GM18519 (cell line): ENCODE results near the gene EDEM2.
"Not testable (repeated sequence)": the region's sequence is repeated elsewhere in the genome, so short reads cannot be mapped to it uniquely, and the experiment has no call there.

Experiments
- ATAC-seq: cut with Tn5 transposase; IDR thresholded peaks from one replicate; pipeline ENCODE4 v1.9.1; 2021; ENCODE audit warnings: mild to moderate bottlenecking, moderate library complexity; ENCODE audit not compliant: unreplicated experiment, low FRiP score

Gene EDEM2

DNA sequence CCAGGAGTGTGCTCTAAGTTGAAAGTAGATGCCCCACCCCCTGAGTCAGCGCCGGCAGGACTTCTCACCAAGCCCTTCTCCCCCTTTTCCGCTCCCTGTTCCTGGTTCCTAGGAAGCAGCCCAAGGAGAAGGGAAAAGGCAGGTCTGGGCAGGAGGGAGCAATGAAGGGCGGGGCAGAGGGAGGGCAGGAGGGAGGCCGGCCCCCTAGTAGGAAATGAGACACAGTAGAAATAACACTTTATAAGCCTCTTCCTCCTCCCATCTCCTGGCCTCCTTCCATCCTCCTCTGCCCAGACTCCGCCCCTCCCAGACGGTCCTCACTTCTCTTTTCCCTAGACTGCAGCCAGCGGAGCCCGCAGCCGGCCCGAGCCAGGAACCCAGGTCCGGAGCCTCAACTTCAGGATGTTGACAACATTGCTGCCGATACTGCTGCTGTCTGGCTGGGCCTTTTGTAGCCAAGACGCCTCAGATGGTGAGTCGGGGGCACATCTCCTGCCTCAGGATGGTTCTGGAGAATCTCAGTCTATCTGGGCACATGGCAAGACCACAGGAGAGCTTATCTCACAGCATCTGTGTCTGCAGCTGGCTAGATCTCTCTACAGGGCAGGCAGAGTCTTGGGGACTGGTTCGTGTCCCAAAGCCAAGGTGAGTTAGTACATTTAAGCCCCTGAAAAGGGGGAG, 24.8 kb upstream of the EDEM2 start, which contains the start of gene PROCR:
Gene PROCR, plus strand, starts transcription at position 320 of the 681 bp plus-strand sequence. Its CDS starts 83 bp downstream, at position 403.
- no peak for ATAC-seq

DNA sequence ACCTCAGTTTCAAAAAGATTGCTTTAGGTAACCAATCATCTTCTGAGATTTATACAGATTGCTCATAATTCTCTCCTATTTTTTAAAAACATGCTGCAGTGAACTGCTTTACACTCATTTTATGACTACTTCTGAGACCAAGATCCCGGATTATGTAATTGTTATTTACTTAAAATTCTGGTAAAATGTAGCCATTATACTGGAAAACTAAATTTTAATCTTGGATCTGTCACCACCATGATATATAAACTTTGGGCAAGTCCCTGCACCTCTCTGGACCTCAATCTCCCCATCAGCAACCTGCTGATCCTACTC, 24.3 kb upstream of the EDEM2 start:
- ATAC-seq, result no peak

DNA sequence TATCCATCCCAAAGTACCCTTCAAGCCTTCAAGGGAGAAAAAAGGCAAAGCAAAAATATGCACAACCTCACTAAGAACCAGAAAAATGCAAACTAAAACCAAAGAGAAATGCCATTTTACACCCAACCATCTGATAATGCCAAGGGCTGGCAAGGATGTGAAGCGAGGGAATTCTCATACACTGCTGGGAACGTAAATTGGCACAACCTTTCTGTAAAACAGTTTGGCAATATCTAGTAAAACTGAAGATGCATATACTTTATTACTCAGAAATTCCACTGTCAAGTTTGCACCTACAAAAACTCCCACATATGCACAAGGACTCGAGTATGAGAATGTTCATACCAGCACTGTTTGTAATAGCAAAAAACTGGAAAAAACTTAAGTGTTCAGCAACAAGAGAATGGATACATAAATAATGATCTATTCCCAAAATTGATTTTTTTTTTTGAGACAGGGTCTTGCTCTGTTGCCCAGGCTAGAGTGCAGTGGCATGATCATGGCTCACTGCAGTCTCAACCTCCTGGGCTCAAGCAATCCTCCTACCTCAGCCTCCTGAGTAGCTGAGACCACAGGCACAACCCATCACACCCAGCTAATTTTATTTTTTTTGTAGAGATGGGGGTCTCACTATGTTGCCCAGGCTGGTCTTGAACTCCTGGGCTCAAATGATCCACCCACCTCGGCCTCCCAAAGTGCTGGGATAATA, 21.7 kb upstream of the EDEM2 start:
- ATAC-seq, result not testable (repeated sequence)

DNA sequence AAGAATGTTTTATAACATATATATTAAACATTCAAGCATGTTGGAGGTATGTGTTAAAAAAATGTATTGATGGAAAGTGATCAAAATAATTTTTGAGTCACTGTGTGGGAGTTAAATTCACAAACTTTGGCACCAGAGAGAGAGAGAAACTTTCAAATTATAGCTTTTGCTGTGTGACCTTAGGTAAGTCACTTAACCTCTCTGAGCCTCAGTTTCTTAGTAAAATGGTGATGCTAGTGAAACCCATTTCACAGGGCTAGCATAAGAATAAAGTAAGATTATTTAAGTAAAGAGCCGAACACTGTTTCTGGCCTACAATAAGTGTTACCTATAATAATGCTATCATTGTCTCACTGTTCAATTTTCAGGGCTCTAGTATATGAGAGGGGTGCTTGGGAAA, 20.7 kb upstream of the EDEM2 start:
- ATAC-seq, result no peak

DNA sequence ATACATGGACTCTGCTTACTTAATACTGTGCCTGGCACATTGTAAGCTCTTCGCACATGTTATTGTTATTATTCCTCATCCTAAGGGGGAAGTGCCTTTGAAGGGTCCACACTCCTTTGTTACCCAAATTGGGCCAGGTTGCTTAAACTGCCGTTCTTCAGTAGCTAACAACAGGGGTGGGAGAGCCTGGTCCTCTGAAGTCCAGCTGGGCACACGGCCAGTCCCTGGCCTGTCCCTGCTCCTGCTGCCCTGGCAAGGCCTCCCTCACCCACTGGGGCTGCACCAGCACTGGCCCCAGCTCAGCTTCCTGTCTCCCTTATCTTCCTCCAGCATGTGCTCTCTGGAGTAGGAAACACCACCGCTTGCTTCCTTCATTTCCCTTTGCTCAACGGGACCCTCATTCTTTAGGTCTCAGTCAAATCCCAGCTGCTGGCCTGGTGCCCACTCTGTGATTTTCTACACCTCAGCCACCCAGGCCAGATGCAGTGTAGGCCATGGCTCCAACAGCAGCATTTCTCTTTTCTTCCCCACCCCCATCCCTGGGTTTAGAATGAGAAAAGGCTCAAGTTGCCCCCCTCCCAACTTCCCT, 19.2 kb upstream of the EDEM2 start:
- no peak for ATAC-seq

DNA sequence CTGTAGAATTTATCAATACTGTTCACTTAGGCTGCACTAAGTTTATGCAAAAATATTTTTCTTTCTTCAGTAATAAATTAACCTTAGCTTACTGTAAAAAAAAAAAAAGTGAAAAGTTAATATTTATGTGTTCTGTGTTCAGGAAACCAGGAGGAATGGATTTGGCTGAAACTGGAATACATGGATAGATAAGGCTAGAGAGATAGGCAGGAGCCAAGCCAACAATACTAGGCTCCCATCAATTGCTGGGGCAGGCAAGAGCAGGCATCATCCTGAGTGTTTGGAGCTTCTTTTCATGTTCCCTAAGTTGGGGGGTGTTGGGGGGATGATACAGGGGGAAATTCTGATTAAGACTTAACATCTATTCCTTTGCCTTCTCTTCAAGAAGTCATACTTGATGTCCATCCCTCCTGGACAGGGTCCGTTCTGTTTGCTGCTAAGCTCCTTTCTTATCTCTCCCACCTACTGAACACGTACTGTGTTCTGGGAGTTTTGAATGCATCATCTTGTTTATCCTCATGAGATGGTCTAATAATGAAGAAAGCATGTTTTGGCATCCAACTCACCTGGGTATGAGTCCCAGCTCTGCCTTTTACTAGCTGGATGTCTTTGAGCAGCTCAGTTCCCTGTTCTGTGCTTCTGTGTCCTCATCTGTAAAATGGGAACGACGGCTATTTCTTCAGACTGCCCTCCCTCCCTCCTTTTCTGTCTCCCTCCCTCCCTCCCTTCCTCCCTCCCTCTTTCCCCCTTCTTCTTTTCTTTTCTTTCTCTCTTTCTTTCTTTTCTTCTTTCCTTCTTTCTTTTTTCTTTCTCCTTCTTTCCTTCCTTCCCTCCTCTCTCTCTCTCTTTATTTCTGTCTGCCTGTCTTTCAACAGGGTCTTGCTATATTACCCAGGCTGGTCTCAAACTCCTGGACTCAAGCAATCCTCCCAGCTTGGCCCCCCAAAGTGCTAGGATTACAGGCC, 18.4 kb upstream of the EDEM2 start:
- ATAC-seq, result no peak

DNA sequence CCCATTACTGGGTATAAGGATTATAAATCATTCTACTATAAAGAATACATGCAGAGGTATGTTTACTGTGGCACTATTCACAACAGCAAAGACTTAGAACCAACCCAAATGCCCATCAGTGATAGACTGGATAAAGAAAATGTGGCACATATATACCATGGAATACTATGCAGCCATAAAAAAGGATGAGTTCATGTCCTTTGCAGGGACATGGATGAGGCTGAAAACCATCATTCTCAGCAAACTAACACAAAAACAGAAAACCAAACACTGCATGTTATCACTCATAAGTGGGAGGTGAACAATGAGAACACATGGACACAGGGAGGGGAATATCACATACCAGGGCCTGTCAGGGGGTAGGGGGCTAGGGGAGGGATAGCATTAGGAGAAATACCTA, 17.4 kb upstream of the EDEM2 start:
- ATAC-seq, result not testable (repeated sequence)

DNA sequence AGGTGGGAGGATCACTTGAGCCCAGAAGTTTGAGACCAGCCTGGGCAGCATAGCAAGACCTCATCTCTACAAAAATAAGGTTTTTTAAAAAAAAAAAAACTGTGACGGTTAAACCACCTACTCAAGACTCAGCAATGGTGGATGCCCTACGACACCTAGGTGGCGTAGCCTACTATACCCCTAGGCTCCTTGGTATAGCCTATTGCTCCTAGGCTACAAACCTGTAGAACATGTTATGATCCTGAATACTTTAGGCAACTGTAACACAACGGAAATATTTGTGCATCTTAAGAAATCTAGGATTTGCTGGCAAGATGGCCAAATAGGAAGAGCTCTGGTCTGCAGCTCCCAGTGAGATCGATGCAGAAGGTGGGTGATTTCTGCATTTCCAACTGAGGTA, 13.2 kb upstream of the EDEM2 start:
- not testable (repeated sequence) for ATAC-seq

DNA sequence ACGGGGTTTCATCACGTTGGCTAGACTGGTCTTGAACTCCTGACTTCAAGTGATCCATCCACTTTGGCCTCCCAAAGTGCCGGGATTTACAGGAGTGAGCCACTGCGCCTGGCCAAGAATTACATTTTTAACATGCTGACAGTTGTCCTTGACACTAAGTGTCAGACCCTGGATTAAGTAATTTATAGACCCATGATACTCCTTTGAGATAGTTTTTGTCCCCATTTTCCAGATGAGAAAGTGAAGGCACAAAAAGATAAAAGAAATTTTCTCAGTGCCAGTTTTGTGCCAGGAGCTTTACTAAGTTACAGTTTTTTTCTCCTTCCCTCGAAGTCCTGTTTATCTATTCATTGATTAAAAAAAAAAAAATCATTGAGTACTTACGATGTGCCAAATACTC, 9.8 kb upstream of the EDEM2 start:
- ATAC-seq, result no peak

DNA sequence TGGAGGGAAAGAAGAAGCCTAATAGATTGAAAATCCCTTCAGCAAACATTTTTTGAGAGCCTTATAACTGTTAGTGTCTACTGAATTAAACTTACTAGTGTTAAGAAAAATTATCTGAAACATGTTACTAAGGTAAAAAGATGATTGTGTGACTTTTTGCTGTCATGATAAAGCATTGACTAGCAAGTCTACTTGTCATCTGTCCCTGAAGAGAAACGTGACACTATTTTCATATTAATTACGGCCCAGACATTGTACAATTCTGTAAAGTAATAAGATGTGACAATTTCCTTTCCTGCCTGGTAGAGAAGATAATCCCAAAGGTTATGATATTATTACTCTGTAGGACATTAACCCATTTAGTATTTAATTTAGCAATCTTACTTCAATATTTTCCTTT, 8.8 kb upstream of the EDEM2 start:
- no peak for ATAC-seq

DNA sequence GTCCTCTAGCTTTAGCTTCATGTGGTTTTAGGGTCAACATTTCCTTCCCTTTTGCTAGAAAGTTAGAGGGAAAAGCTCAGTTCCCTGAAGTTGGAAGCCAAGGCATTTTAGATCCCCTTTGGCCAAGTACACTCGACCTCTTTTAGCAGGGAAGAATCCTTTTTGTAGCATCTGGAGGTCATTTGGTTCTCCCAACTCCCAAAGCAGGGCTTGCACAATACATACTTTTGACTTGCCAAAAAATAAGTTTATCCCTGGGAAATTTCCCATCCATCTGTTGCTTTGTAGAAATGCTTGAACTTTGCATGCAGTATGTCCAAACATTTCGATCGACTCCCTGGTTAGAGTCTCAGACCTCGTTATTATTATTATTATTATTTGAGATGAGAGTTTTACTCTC, 4.6 kb upstream of the EDEM2 start:
- ATAC-seq, result no peak

DNA sequence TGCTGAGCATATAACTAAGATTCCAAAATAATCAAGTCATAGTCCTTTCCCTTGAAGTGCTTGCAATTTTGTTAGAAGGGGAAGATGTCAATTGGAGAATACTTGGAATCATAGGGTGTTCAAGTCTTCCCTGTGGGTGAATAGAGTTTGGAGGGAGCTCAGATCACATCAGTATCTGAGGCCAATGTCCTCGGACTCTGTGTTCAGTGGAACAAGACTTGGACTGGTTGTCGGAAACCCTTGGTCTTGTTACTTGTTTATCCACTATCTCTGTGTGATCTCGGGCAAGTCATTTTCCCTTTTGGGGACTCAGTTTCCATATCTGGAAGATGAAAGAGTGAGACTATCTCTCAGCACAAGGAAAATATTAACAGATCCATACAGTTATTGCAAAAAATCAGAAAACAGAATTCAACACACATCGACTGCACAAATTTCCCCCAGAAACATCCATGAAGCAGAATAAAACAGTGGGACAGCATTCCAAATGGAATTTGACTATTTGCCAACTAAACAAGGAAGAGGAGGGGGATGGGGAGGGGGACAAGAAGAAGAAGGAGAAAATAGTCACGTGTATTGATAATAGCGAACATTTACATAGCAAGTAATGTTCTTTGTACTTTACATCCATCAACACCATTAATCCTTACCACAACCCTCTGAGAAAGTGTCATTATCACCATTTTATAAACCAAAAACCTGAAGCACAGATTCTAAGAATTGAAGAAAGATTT, 3.9 kb upstream of the EDEM2 start:
- ATAC-seq, result no peak

DNA sequence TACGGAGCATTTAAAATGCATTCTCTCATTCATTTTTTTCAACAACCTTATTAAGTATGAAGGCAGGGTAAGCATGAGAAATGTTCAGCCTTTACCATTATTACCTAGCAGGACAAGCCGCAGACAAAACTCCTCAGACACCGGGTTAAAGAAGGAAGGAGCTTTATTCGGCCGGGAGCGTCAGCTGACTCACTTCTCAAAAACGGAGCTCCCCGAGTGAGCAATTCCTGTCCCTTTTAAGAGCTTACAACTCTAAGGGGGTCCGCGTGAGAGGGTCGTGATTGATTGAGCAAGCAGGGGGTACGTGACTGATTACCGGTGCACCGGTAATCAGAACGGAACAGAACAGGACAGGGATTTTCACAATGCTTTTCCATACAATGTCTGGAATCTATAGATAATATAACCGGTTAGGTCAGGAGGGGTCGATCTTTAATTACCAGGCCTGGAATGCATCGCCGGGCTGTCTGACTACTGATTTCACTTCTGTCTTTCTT, 487 bp upstream of the EDEM2 start:
- ATAC-seq, result peak; percentile 15

DNA sequence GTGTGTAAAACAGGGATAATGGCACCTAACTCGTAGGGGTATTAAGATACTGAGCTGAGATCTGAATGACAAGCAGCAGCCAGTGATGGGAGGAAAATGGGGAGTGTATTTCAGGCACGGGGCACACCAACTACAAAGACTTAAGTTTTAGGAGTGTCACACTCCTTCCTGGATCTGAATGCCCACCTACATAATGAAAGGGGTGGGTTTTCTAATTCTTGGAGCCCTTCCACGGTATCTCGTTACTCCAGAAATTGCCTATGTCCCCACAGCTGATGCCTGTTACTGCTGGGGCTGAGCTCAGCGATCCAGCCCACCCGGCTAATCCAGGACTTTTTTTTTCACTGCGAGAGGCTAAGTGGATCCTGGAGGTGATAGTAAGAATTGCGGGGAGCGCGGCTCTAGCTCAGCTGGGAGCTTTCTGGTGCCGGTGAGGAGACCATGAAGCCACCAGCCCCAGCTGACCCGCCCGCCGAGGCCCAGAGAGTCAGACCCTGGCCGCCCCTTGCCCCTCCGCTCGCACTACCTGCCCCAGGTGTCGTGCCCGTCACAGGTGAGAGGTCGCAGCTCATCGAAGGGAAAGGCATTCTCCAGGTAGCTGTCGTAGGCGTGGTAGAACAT, 727 bp downstream of the EDEM2 start:
- ATAC-seq, result no peak

DNA sequence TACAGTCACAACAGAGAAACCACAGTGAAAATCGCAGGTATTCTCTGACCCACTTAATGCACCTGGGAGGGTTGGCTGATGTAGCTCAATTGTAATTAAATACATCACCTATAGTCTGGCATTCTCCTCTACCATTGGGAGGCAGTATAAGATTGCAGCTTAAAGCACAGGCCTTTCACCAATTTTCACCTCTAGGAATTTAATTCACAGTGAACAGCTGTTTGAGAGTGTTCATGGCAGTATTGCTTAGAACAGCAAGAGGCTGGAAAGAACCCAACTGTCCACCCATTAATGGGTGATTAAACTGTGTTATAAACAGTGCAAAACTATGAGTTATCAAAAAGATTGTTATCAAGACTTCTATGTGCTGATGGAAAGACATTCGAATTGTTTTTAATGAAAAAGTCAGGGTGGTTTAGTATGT, 2.0 kb downstream of the EDEM2 start:
- ATAC-seq, result no peak

DNA sequence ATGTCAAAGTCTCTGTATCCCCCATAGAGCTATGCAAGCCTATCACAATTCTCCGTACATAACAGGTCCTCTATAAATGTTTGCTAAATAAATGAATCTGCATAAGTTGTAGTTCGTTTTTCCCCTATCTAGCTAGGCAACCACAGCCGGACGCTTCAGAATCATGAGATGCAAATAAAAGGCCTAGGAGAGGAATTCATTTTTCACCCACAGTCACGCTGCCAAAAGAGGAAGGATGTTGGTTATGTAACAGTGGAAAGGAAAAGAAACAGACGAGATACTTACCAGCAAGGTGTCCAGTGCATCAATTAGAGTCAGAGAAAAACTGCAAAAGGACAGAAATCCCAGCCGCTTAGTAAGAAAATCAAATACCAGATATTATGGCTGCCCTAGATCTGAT, 2.4 kb downstream of the EDEM2 start:
- ATAC-seq, result no peak

DNA sequence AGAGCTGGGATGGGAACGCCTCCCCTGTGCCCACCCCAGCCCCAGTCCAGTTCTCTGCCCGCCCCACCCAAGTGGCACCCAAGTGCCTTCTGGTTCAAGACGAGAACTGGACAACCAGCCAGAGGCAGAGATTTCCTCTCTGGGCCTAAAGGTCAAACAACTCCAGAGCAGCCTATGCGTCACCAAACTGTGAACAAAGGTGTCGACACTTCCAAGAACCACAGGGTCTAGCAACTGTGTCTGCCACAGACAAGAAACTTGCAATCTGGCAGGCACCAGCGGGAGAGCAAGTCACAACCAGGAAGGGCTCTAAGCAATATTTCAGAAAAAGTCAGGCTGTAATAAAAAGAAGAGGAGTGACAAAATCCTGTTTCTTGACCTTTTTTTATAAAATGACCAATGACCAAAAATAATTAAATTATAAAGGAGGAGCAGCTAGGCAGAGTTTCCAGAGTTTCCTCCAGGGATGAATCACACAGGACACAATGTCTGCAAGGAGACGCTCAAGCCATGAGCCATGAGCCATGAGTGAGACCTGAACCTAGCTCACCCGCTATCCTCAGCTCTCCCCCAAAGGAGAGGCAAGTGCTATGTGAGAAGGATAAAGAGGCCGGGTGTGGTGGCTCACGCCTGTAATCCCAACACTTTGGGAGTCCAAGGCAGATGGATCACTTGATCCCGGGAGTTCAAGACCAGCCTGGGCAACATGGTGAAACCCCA, 11.1 kb downstream of the EDEM2 start:
- ATAC-seq, result no peak

DNA sequence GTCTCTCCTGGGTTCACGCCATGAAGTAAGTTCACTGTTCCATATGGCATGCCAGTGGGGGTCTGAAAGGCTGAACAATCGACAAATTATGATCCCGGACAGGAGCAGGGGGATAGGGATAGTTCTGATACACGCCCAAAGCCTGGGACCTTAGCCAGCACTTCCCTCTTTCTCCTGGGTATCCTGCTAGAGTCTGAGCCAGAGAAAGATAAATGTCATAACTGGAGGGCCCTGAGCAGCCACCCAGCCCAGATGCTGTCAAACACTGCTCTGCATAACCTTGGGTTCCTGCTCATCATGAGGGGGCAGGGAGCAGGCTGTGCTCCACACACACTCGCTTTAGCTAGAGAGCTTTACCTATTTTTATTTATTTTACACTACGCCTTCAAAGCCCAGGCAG, 12.3 kb downstream of the EDEM2 start:
- ATAC-seq, result no peak

DNA sequence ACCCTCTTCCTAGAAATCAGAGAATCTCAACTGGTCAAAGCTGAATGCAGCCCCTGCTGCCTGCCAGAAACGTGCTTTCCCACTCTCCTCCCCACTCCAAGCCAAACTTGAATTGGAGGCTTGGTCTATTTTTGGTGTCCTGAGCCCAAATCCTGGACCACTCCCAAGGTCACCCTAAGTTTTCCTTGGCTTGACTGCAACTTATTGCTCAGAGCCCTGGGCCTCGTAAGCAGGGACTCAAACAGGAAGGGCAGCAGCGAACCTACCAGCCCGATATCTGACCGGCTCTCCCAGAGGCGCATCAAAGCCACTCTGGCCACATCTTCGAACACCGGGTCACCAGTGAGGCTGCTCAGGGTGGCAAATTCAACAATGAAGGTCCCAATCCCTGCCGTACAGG, 12.7 kb downstream of the EDEM2 start:
- no peak for ATAC-seq
